ENCODE data around the gene NHERF2. TPM values are rescaled to one million over a fixed set of nuclear protein-coding genes. Genes with fewer than 3 reads are reported as not detected.

Gene NHERF2
- total and polyA plus RNA-seq, 2 of the 4 experiments (the other 2 are of a cell fraction): 18.6 to 77.8 TPM

GRCh38 chr16:2002406-2003230, 24.1 kb upstream of the NHERF2 start:
- intact Hi-C loops (cut with micrococcal nuclease): loop anchor here (5.0 kb wide), 1 partner anchor 140 kb away; no protein-coding TSS in a partner anchor
- TF ChIP-seq POLR2A (IDR thresholded peaks at IDR 0.05; ENCODE audit: low read depth, low read length) (no peak), ELK1 (IDR thresholded peaks at IDR 0.05; ENCODE audit: borderline replicate concordance, low read depth, low read length) (no peak), BHLHE40 (IDR thresholded peaks at IDR 0.05; ENCODE audit: low read depth, low read length) (no peak), MAFK (IDR thresholded peaks at IDR 0.05; ENCODE audit: low read depth, low read length) (no peak)
- no peak for DNase-seq
- in situ Hi-C loops (cut with MboI; ENCODE audit: low sequenced_read_pairs): no loop called here
- H3K9me1 ChIP-seq (ENCODE audit: insufficient read depth, low read length): peaks cover 6% of the 10 kb centered on the region; the same call in 1 of the 2 replicates
- no peak overlapping the region for H3K4me2 ChIP-seq (ENCODE audit: low read depth, low read length)
- dilution Hi-C loops (cut with HindIII; ENCODE audit: low sequenced_read_pairs, unreplicated experiment): no loop called here
- H3K4me3 ChIP-seq (ENCODE audit: insufficient read depth, low read depth, low read length): no peak overlapping the region
- peaks cover 57% of the 10 kb centered on the region for H3K36me3 ChIP-seq (ENCODE audit: control insufficient read depth, insufficient read depth, low read length)
- no peak overlapping the region for H2BK15ac ChIP-seq (ENCODE audit: low read depth, low read length)
- no TSS peak for BruUV-seq (replicated peaks)
- no peak for ATAC-seq (ENCODE audit: low read depth)
- H3K27me3 ChIP-seq (ENCODE audit: control insufficient read depth, insufficient read depth, low read length): no peaks in the 10 kb centered on the region
- no peak overlapping the region for H4K91ac ChIP-seq (ENCODE audit: insufficient read depth, low read depth, low read length)
- no peak overlapping the region for H3K27ac ChIP-seq (ENCODE audit: insufficient read depth, low read length)
- no peak overlapping the region for H2AK5ac ChIP-seq (ENCODE audit: low read depth, low read length)
- no peak overlapping the region for H3K9ac ChIP-seq (ENCODE audit: low read depth, low read length)
- no peak overlapping the region for H3K4ac ChIP-seq (ENCODE audit: low read depth, low read length)
- H2BK5ac ChIP-seq (ENCODE audit: low read depth, low read length, poor library complexity, severe bottlenecking): no peak overlapping the region
- H3K79me1 ChIP-seq (ENCODE audit: low read depth in 1 of 2, low read length in 2 of 2): peaks cover 10 to 76% of the 10 kb centered on the region in 2 experiments; a peak in 3 of 4 replicates
- H3K56ac ChIP-seq (ENCODE audit: extremely low read depth, insufficient read depth, low read length): no peak overlapping the region
- no peak overlapping the region for H4K8ac ChIP-seq (ENCODE audit: low read depth in 2 of 2, low read length in 2 of 2)
- H3K18ac ChIP-seq (ENCODE audit: low read depth, low read length): no peak overlapping the region
- WGBS, 2 experiments (ENCODE audit: extremely low coverage in 2 of 2, insufficient read length in 1 of 2): 97% methylated on average over 30 of the region's 47 CpGs; no CpG with 5 or more reads in 1 of the 2 experiments
- no peak overlapping the region for H2BK120ac ChIP-seq (ENCODE audit: low read depth, low read length)
- H3K14ac ChIP-seq (replicated peaks; ENCODE audit: low read depth, low read length): no peak overlapping the region
- peaks cover 21% of the 10 kb centered on the region for H3K4me1 ChIP-seq (ENCODE audit: control insufficient read depth, insufficient read depth, low read length)
- no peaks in the 10 kb centered on the region for H3K9me3 ChIP-seq (ENCODE audit: control insufficient read depth, insufficient read depth, low read length)
- H2AFZ ChIP-seq (replicated peaks; ENCODE audit: low read length, poor library complexity): no peak overlapping the region
- no peak overlapping the region for H2BK20ac ChIP-seq (ENCODE audit: low read depth, low read length)
- no peak overlapping the region for H4K5ac ChIP-seq (ENCODE audit: low read depth, low read length)
- H4K20me1 ChIP-seq (ENCODE audit: insufficient read depth, low read length): peaks cover 70% of the 10 kb centered on the region
- ChIA-PET CTCF (interaction anchor here (0.9 to 1.7 kb wide), 2 partner anchors 11 to 12 kb away, joined by 3 to 8 read pairs; no protein-coding TSS in a partner anchor), POLR2A (ENCODE audit: unreplicated experiment) (no interaction called here)
- no peak overlapping the region for H2AK9ac ChIP-seq (replicated peaks; ENCODE audit: low read depth, low read length, poor library complexity)
- H3K23ac ChIP-seq (ENCODE audit: low read depth, low read length): no peak overlapping the region
